ENCODE results near the gene EXOG. TPM values are rescaled to one million over a fixed set of nuclear protein-coding genes. Genes with fewer than 3 reads are reported as not detected.
A peak's percentile ranks its signal among the peaks of the same experiment; 100 is the strongest.

The EXOG gene
- total RNA-seq, 1 donor from 2014 or later: 11.2 TPM

DNA sequence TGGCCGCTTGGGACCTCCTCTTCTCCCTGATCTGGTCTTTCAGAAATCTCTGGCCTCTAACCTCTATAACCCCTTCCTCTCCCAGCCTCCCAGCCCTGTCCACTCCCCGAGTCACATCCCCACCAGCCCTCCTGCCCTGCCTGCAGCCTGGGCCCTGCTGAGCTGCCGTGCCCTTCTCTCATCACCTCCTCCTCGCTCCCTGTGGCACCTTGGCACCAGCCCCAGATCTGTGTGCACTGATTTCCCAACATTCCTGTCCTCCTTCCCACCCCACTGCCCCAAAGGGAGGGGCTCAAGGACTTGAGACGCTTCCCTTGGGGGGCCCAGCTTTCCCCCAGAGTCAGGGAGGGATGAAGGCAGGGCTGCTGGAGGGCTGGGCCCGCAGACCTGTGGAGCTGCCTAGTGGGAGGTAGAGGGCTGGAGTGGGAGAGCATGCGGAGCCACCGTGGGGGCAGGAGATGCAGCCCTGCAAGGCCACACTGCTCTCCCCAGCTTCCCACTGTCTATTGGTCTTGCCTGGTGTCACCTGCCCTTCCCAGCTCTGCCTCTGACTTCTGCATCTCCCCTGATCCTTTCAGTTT is 42.7 kb downstream of the EXOG start:
- H3K9me3 ChIP-seq: no peaks in the 10 kb centered on the region
- no peak for DNase-seq (ENCODE audit: low spot score in 2 of 2)
- H3K36me3 ChIP-seq: peaks cover 0 to 7% of the 10 kb centered on the region in 2 donors
- no peak overlapping the region for H3K4me3 ChIP-seq
- no peaks in the 10 kb centered on the region for H3K4me1 ChIP-seq
- H3K27ac ChIP-seq: no peak overlapping the region
- intact Hi-C loops (cut with DNase I): no loop called here
- TF ChIP-seq, protein P1, sequence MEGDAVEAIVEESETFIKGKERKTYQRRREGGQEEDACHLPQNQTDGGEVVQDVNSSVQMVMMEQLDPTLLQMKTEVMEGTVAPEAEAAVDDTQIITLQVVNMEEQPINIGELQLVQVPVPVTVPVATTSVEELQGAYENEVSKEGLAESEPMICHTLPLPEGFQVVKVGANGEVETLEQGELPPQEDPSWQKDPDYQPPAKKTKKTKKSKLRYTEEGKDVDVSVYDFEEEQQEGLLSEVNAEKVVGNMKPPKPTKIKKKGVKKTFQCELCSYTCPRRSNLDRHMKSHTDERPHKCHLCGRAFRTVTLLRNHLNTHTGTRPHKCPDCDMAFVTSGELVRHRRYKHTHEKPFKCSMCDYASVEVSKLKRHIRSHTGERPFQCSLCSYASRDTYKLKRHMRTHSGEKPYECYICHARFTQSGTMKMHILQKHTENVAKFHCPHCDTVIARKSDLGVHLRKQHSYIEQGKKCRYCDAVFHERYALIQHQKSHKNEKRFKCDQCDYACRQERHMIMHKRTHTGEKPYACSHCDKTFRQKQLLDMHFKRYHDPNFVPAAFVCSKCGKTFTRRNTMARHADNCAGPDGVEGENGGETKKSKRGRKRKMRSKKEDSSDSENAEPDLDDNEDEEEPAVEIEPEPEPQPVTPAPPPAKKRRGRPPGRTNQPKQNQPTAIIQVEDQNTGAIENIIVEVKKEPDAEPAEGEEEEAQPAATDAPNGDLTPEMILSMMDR (IDR thresholded peaks at IDR 0.05): no peak
- no peaks in the 10 kb centered on the region for H3K27me3 ChIP-seq

DNA sequence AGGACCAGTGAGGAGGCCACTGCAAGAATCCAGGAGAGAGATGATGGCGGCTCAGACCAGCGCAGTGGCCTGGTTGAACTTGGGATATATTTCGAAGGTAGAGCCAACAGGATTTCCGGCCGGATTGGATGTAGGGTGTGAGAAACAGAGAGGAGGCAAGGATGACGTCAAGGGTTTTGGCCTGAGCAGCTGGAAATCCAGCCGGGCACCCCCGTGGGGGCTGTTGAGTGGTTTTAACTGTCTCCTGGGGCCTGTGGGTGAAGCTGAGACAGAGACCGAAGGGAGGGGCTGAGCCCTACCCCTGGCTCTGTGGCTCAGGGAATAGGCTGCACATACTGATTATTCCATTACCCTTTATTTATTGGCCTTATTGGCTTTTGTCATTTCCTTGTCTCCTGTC is 45.7 kb downstream of the EXOG start:
- H3K4me1 ChIP-seq: no peaks in the 10 kb centered on the region
- H3K9me3 ChIP-seq: no peaks in the 10 kb centered on the region
- no peak overlapping the region for H3K27ac ChIP-seq
- no peaks in the 10 kb centered on the region for H3K27me3 ChIP-seq
- intact Hi-C loops (cut with DNase I): no loop called here
- H3K4me3 ChIP-seq: no peak overlapping the region
- TF ChIP-seq, protein P1 (IDR thresholded peaks at IDR 0.05): no peak
- no peaks in the 10 kb centered on the region for H3K36me3 ChIP-seq
- DNase-seq (ENCODE audit: low spot score in 2 of 2): no peak

DNA sequence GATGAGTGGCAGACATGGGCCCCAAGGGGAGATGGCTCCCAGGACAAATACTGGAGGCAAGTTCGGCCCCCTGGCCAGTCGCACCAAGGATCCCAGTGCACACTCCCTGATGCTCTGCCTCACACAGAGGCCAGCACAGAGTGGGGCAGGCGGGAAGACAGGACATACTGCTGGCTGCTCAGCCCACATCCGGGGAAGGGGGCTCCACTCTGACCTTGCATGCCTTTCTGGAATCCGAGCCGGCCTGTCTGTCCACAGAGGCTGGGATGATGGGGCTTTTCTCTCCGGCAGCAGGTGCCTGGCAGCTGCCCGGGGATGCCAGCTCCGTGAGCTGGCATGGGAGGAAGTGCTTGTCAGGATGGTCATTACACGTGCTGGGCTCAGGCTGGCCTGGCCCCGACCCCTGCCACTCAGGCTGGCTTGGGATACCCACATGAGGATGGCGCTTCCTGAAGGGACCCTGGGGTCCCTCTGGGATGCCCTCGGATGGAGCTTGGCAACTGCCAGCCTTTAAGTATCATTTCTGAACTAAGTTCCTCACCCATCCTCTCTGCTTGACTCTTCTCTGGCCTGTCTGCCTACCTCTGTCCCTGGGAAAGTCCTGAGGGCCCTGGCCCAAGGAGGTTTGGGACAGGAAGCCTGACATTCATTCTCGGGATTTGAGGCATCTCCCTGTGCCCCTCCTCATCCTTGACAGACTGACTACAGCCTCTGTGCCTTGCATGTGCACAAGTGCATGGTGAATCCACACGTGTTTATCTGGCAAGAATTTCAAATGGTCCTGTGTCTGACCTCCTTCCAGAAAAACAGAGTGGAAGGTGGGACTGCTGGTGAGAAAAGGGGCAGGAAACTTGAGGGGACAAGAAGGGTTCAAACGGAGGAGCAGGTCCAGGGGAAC is 46.5 kb downstream of the EXOG start:
- Histone ChIP-seq H3K36me3 (no peaks in the 10 kb centered on the region), H3K4me3 (no peak overlapping the region), H3K27me3 (no peaks in the 10 kb centered on the region), H3K4me1 (no peaks in the 10 kb centered on the region), H3K27ac (no peak overlapping the region), H3K9me3 (no peaks in the 10 kb centered on the region)
- intact Hi-C loops (cut with DNase I): no loop called here
- peak in 1 of 2 donors; percentile 25 for DNase-seq (ENCODE audit: low spot score in 2 of 2)
- TF ChIP-seq, protein P1 (IDR thresholded peaks at IDR 0.05): no peak

DNA sequence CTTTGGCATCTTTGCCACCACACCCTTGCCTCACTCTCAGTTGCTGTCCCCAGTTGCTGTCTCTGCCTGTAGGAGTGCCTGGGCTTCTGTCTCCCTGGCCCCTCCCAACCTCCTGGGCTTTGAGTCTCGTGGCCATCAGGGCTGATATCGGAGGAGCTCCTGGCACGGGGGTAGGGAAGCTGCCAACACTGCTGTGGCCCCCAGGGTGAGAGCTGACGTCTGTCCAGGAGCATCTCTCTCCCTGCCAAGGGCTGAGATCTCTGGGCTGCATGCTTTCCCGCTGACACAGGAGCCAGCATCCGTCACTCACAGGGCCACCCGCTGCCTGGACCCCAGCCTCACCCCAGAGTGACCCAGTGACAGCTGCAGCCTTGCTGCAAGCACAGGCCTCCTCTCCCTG is 47.4 kb downstream of the EXOG start:
- H3K4me1 ChIP-seq: no peaks in the 10 kb centered on the region
- H3K4me3 ChIP-seq: no peak overlapping the region
- DNase-seq (ENCODE audit: low spot score in 2 of 2): peak in 1 of 2 donors; percentile 37
- intact Hi-C loops (cut with DNase I): no loop called here
- no peaks in the 10 kb centered on the region for H3K36me3 ChIP-seq
- H3K27ac ChIP-seq: no peak overlapping the region
- TF ChIP-seq, protein P1 (IDR thresholded peaks at IDR 0.05): no peak
- no peaks in the 10 kb centered on the region for H3K9me3 ChIP-seq
- no peaks in the 10 kb centered on the region for H3K27me3 ChIP-seq

DNA sequence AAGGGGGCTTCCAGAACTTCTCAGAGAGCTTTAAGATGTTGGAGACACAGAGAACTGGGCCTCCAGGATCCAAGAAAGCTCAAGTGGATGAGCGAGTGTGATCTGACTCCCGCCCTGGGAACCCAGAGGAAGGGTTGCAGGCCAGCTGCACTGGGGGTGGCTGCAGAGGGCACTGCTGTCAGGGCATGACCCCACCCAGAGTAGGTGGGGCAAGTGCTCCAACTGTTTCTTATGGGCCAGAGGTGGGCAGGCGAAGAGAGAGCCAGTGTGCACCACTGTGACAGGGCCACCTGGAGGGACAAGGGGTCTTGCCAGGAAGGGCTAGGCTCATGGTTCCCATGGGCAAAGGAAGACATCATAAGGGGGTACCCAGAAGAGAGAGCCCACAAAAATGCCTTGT is 48.8 kb downstream of the EXOG start:
- TF ChIP-seq, protein P1 (IDR thresholded peaks at IDR 0.05): no peak
- H3K4me3 ChIP-seq: no peak overlapping the region
- no peaks in the 10 kb centered on the region for H3K27me3 ChIP-seq
- DNase-seq (ENCODE audit: low spot score in 2 of 2): peak in 1 of 2 donors; percentile 40
- no peaks in the 10 kb centered on the region for H3K9me3 ChIP-seq
- no peaks in the 10 kb centered on the region for H3K36me3 ChIP-seq
- intact Hi-C loops (cut with DNase I): no loop called here
- no peak overlapping the region for H3K27ac ChIP-seq
- no peaks in the 10 kb centered on the region for H3K4me1 ChIP-seq

Measured in ascending aorta (tissue), 2 donors.